ENCODE results near the gene COMT. TPM values are rescaled to one million over a fixed set of nuclear protein-coding genes. Genes with fewer than 3 reads are reported as not detected.
"Not testable (repeated sequence)": the region's sequence is repeated elsewhere in the genome, so short reads cannot be mapped to it uniquely, and the experiment has no call there.

The COMT gene
- total RNA-seq, 1 experiment from 2014 or later, result 165 TPM

GRCh38 chr22:19907902-19908301, 33.7 kb upstream of the COMT start:
- DNase-seq (ENCODE audit: low read depth), result not testable (repeated sequence)

GRCh38 chr22:19909350-19910179, 32.0 kb upstream of the COMT start:
- DNase-seq (ENCODE audit: low read depth), result peak; percentile 69

- no peak for DNase-seq (ENCODE audit: low read depth)
These were observed 31.3 kb upstream of the COMT start for GRCh38 chr22:19910180-19910744.

- DNase-seq (ENCODE audit: low read depth), result no peak
These were observed 29.9 kb upstream of the COMT start for GRCh38 chr22:19911540-19912270.

- DNase-seq (ENCODE audit: low read depth), result no peak
These were observed 29.1 kb upstream of the COMT start for GRCh38 chr22:19912271-19912999.

- DNase-seq (ENCODE audit: low read depth), result no peak
These were observed 28.1 kb upstream of the COMT start for GRCh38 chr22:19913337-19913936.

- no peak for DNase-seq (ENCODE audit: low read depth)
These were observed 27.2 kb upstream of the COMT start for GRCh38 chr22:19914201-19914943.

GRCh38 chr22:19915287-19915954, 26.2 kb upstream of the COMT start:
- DNase-seq (ENCODE audit: low read depth), result no peak

GRCh38 chr22:19916006-19916405, 25.6 kb upstream of the COMT start:
- DNase-seq (ENCODE audit: low read depth), result no peak

- DNase-seq (ENCODE audit: low read depth), result no peak
These were observed 24.6 kb upstream of the COMT start for GRCh38 chr22:19916941-19917340.

- no peak for DNase-seq (ENCODE audit: low read depth)
These were observed 24.0 kb upstream of the COMT start for GRCh38 chr22:19917389-19918138.

- DNase-seq (ENCODE audit: low read depth), result no peak
These were observed 23.1 kb upstream of the COMT start for GRCh38 chr22:19918332-19919106.

- DNase-seq (ENCODE audit: low read depth), result no peak
These were observed 21.7 kb upstream of the COMT start for GRCh38 chr22:19919701-19920363.

GRCh38 chr22:19921544-19922081, 20.0 kb upstream of the COMT start:
- no peak for DNase-seq (ENCODE audit: low read depth)

GRCh38 chr22:19923914-19924513, 17.6 kb upstream of the COMT start:
- DNase-seq (ENCODE audit: low read depth), result no peak

- not testable (repeated sequence) for DNase-seq (ENCODE audit: low read depth)
These were observed 15.5 kb upstream of the COMT start for GRCh38 chr22:19926028-19926427.

- DNase-seq (ENCODE audit: low read depth), result no peak
These were observed 13.9 kb upstream of the COMT start for GRCh38 chr22:19927696-19928095.

Measured in HT1080 (cell line).